Fibroblast of the conjunctiva (primary cell): ENCODE measurements around the gene POLD3.
A peak's percentile ranks its signal among the peaks of the same experiment; 100 is the strongest.
"Not testable (repeated sequence)": the region's sequence is repeated elsewhere in the genome, so short reads cannot be mapped to it uniquely, and the experiment has no call there.

Experiments
- DNase-seq: peaks from one replicate; pipeline ENCODE4 v3.0.0-alpha.2; 2010; ENCODE audit warnings: low read depth

Gene POLD3

GRCh38 chr11:74581954-74582547 is 10.3 kb upstream of the POLD3 start:
- no peak for DNase-seq

GRCh38 chr11:74583024-74583624 is 9.3 kb upstream of the POLD3 start:
- no peak for DNase-seq

- DNase-seq = not testable (repeated sequence)
Observed at GRCh38 chr11:74590492-74590891, 1.9 kb upstream of the POLD3 start.

- DNase-seq = no peak
Observed at GRCh38 chr11:74592063-74592440, 330 bp upstream of the POLD3 start.

- no peak for DNase-seq
Observed at GRCh38 chr11:74593463-74593862, 1.1 kb downstream of the POLD3 start.

- no peak for DNase-seq
Observed at GRCh38 chr11:74602637-74603556, 10.5 kb downstream of the POLD3 start.

GRCh38 chr11:74603845-74604244 is 11.5 kb downstream of the POLD3 start:
- DNase-seq = no peak

- no peak for DNase-seq
Observed at GRCh38 chr11:74604311-74604710, 11.9 kb downstream of the POLD3 start.

GRCh38 chr11:74605403-74605802 is 13.0 kb downstream of the POLD3 start:
- DNase-seq = no peak

- DNase-seq = no peak
Observed at GRCh38 chr11:74608431-74608830, 16.0 kb downstream of the POLD3 start.

GRCh38 chr11:74611369-74611861 is 19.0 kb downstream of the POLD3 start:
- peak; percentile 77 for DNase-seq

GRCh38 chr11:74612877-74613276 is 20.5 kb downstream of the POLD3 start:
- no peak for DNase-seq

GRCh38 chr11:74615311-74615710 is 22.9 kb downstream of the POLD3 start:
- no peak for DNase-seq

- DNase-seq = no peak
Observed at GRCh38 chr11:74615988-74616387, 23.6 kb downstream of the POLD3 start.

- DNase-seq = no peak
Observed at GRCh38 chr11:74620531-74620930, 28.1 kb downstream of the POLD3 start.

- DNase-seq = no peak
Observed at GRCh38 chr11:74626130-74626529, 33.7 kb downstream of the POLD3 start.

- no peak for DNase-seq
Observed at GRCh38 chr11:74626604-74627003, 34.2 kb downstream of the POLD3 start.

- no peak for DNase-seq
Observed at GRCh38 chr11:74627381-74627780, 35.0 kb downstream of the POLD3 start.

- no peak for DNase-seq
Observed at GRCh38 chr11:74630043-74630442, 37.7 kb downstream of the POLD3 start.

- DNase-seq = no peak
Observed at GRCh38 chr11:74633406-74634393, 41.3 kb downstream of the POLD3 start.

- peak; percentile 20 for DNase-seq
Observed at GRCh38 chr11:74634537-74634936, 42.2 kb downstream of the POLD3 start.
